Suprapubic skin (tissue), 4 donors: Measurements from ENCODE around the gene SLC8B1. TPM values are rescaled to one million over a fixed set of nuclear protein-coding genes. Genes with fewer than 3 reads are reported as not detected.
A peak's percentile ranks its signal among the peaks of the same experiment; 100 is the strongest.
"Not testable (repeated sequence)": the region's sequence is repeated elsewhere in the genome, so short reads cannot be mapped to it uniquely, and the experiment has no call there.

ENCODE experiments used
- DNase-seq, 2 donors: peaks; one replicate each; pipeline ENCODE4 v3.0.0-alpha.2; 2019; ENCODE audit warnings: low spot score in 2 of 2
- H3K27ac ChIP-seq: fragments of 200-600 bp; sonication (generic); one replicate; pipeline ENCODE4 v1.5.1; 2019
- H3K27me3 ChIP-seq: fragments of 200-600 bp; sonication (generic); one replicate; pipeline ENCODE4 v1.5.1; 2019
- H3K36me3 ChIP-seq: fragments of 200-600 bp; sonication (generic); one replicate; pipeline ENCODE4 v1.5.1; 2019
- H3K4me1 ChIP-seq: fragments of 200-600 bp; sonication (generic); one replicate; pipeline ENCODE4 v1.5.1; 2019
- H3K4me3 ChIP-seq: fragments of 200-600 bp; sonication (generic); one replicate; pipeline ENCODE4 v1.5.1; 2019; ENCODE audit warnings: mild to moderate bottlenecking
- H3K9me3 ChIP-seq: fragments of 200-600 bp; sonication (generic); one replicate; pipeline ENCODE4 v1.5.1; 2019
- EP300 ChIP-seq: sonication (generic); formaldehyde crosslinking; IDR thresholded peaks from one replicate; pipeline ENCODE4 v1.6.1; 2017; ENCODE audit warnings: antibody characterized with exemption
- POLR2A ChIP-seq, 2 donors: fragments of 450-650 bp; IDR thresholded peaks; one replicate each; pipeline ENCODE4 v1.6.1; 2017; ENCODE audit warnings: antibody characterized with exemption in 2 of 2, mild to moderate bottlenecking in 2 of 2, moderate library complexity in 2 of 2
- POLR2AphosphoS5 ChIP-seq, 3 donors: sonication (generic); formaldehyde crosslinking; IDR thresholded peaks; one replicate each; pipeline ENCODE4 v1.6.1; 2017; ENCODE audit warnings: antibody characterized with exemption in 3 of 3
- WGBS: methylation state at CpG from one replicate; pipeline ENCODE4 v1.1.5; 2018; 5-methylcytosine and 5-hydroxymethylcytosine counted together
- total RNA-seq, 4 donors: library from RNA; depleted of rRNA; stranded (reverse); fragments of >200 nt; gene quantifications; one replicate each; pipeline ENCODE4 v1.1.0, GENCODE V29; 2016
- TF ChIP-seq, protein P1 (sequence below), 2 donors: fragments of 200-600 bp in 1 of 2; fragments of 450-650 bp in 1 of 2; sonication (generic) in 1 of 2; IDR thresholded peaks; one replicate each; pipeline ENCODE4 v1.5.1; 2016 to 2019; ENCODE audit warnings: antibody characterized with exemption in 2 of 2, mild to moderate bottlenecking in 1 of 2, moderate library complexity in 1 of 2

Gene SLC8B1
- total RNA-seq, 4 donors from 2014 or later = 29.1 to 70.2 (median 34.9) TPM

DNA sequence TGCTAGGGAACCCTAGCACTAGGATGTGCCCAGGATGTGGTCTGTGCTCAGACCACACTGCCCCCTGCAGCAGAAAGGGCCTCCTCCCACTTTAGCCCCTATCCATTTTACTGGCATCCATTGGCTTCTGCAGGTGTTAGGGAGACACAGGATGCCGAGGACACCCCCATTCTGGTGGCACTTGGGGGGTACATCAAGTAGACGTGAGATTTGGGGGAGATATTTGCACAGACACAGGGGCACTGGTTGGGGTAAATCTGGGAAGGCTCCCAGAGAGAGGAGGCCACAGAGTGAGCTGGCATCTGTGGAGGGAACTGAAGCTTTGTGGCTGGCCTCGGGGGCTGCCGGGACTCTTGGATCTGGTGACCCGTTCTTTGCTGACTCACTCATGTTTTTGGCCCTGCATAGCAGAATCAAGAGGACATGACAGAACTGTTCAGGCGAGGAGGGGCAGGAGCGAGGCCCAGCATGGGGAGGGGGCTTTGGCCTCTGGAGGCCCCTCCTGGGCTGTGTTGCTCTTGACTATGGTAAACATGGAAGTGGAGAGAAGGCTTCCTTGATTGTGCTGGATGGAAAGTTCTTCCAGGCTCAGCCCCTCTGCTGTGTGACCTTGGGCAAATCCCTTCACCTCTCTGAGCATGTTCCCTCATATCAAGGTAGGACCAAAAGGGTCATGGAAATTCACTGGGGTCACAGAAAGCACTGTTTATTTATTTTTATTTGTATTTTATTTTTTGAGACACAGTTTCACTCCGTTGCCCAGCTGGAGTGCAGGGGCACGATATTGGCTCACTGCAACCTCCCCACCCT lies 25.2 kb upstream of the SLC8B1 start:
- no peak for DNase-seq
- TF ChIP-seq POLR2AphosphoS5 (IDR thresholded peaks at IDR 0.05) (no peak), EP300 (no peak), POLR2A (IDR thresholded peaks at IDR 0.05) (no peak)
- TF ChIP-seq, protein P1, sequence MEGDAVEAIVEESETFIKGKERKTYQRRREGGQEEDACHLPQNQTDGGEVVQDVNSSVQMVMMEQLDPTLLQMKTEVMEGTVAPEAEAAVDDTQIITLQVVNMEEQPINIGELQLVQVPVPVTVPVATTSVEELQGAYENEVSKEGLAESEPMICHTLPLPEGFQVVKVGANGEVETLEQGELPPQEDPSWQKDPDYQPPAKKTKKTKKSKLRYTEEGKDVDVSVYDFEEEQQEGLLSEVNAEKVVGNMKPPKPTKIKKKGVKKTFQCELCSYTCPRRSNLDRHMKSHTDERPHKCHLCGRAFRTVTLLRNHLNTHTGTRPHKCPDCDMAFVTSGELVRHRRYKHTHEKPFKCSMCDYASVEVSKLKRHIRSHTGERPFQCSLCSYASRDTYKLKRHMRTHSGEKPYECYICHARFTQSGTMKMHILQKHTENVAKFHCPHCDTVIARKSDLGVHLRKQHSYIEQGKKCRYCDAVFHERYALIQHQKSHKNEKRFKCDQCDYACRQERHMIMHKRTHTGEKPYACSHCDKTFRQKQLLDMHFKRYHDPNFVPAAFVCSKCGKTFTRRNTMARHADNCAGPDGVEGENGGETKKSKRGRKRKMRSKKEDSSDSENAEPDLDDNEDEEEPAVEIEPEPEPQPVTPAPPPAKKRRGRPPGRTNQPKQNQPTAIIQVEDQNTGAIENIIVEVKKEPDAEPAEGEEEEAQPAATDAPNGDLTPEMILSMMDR (IDR thresholded peaks at IDR 0.05) = no peak
- Histone ChIP-seq H3K36me3 (peaks cover 4% of the 10 kb centered on the region), H3K4me3 (peak overlapping the region; percentile 56), H3K27ac (peak overlapping the region; percentile 70), H3K4me1 (peaks cover 38% of the 10 kb centered on the region), H3K27me3 (no peaks in the 10 kb centered on the region), H3K9me3 (no peaks in the 10 kb centered on the region)
- WGBS = 61% methylated on average over 9 of the region's 9 CpGs

DNA sequence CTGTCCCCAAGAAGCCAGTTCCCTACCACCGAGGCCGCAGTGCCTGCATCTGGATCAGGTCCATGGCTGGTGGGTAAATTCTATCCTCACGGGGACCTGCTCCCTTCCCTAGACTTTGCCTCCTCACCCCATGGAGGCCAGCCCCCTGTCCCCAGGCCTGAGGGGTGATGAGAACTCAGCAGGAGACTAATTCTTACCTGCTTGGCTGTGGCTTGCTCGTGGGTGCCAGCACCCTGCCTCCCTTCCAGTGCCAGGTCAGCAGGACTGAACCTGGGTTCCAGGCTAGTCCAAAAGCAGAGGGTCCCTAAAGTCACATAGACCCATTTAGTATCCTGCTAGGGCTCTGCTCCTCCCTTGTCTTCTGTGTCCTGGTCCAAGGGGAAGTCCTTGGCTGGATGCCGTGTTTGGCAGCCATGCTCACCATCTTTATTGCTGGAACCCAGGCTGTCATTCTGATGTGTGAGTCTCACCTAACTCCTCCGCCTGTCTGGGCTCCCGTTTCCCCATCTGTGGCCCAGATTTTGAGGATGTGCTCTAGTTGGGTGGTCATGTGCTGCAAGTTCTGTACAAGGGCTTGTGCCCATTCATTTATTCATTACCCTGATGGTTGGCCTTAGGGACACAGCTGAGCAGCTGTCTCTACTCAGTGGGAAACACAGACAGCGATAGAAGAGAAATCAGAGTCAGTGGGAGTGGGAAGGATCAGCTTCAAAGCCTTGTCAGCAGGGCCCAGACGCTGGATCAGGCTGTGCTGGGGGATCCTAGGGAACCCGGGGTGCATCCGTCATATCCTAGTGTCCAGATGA lies 24.4 kb upstream of the SLC8B1 start:
- peak overlapping the region; percentile 56 for H3K4me3 ChIP-seq
- no peaks in the 10 kb centered on the region for H3K9me3 ChIP-seq
- H3K36me3 ChIP-seq = peaks cover under 1% of the 10 kb centered on the region
- TF ChIP-seq POLR2A (IDR thresholded peaks at IDR 0.05) (no peak), EP300 (no peak), POLR2AphosphoS5 (IDR thresholded peaks at IDR 0.05) (no peak)
- TF ChIP-seq, protein P1 (IDR thresholded peaks at IDR 0.05) = no peak
- peak in 1 of 2 donors; percentile 75 for DNase-seq
- H3K27ac ChIP-seq = peak overlapping the region; percentile 70
- no peaks in the 10 kb centered on the region for H3K27me3 ChIP-seq
- WGBS = 33% methylated on average over 8 of the region's 11 CpGs
- H3K4me1 ChIP-seq = peaks cover 38% of the 10 kb centered on the region

DNA sequence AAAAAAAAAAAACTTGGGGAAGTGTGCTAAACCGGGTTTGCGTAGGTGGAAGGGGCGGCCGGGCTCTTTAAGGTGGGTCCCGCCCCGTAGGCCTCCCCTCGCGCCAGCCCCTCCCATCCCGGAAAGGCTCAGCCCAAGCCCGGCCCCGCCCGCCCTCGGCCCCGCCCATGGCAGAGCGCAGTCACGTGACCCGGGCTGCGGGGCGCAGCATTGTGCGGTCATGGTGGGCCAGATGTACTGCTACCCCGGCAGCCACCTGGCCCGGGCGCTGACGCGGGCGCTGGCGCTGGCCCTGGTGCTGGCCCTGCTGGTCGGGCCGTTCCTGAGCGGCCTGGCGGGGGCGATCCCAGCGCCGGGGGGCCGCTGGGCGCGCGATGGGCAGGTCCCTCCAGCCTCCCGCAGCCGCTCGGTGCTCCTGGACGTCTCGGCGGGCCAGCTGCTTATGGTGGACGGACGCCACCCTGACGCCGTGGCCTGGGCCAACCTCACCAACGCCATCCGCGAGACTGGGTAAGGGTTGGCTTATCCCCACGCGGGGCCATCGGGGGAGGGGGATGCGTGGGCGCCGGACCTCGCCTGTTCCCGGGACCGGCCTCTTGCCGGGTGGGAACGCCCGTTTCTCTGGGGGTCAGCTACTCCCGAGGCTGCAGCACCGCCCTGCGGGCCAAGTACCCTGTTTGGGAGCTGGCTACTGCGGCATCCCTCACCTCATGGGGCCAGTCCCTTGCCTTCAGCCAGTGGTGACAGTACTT lies 23.6 kb upstream of the SLC8B1 start, which contains the start of gene PLBD2:
Gene PLBD2 (plus strand): TSS at position 207 of the 752 bp plus-strand sequence. CDS start 14 bp downstream, at position 221.
- TF ChIP-seq, protein P1 (IDR thresholded peaks at IDR 0.05) = no peak
- TF ChIP-seq EP300 (no peak), POLR2A (IDR thresholded peaks at IDR 0.05) (peak in 1 of 2 donors; percentile 13), POLR2AphosphoS5 (IDR thresholded peaks at IDR 0.05) (no peak)
- 2% methylated on average over 6 of the region's 67 CpGs for WGBS
- peak within 1 kb of the TSS; percentile 56 for H3K4me3 ChIP-seq
- H3K36me3 ChIP-seq = no peaks in the 10 kb centered on the region
- DNase-seq = peak; percentile 95 to 97
- H3K27me3 ChIP-seq = no peaks in the 10 kb centered on the region
- H3K4me1 ChIP-seq = peaks cover 38% of the 10 kb centered on the region
- H3K27ac ChIP-seq = peak within 1 kb of the TSS; percentile 70
- no peaks in the 10 kb centered on the region for H3K9me3 ChIP-seq

DNA sequence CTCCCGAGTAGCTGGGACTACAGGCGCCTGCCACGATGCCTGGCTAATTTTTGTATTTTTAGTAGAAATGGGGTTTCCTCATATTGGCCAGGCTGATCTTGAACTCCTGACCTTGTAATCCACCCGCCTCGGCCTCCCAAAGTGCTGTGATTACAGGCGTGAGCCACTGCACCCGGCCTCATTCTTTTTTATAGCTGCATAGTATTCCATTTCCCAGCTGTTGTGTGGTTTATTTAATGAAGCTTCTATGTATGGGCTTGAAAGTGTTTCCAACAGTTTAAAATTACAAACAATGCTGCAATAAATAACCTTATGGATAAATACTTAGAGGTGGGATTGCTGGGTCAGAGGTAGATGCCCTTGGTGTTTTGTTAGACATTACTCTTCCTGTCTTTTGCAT lies 19.3 kb upstream of the SLC8B1 start:
- H3K9me3 ChIP-seq, H3K36me3 ChIP-seq, H3K4me3 ChIP-seq, H3K27ac ChIP-seq, H3K27me3 ChIP-seq, DNase-seq: not testable (repeated sequence)
- WGBS = 94% methylated on average over 7 of the region's 7 CpGs
- peaks cover 10% of the 10 kb centered on the region for H3K4me1 ChIP-seq

DNA sequence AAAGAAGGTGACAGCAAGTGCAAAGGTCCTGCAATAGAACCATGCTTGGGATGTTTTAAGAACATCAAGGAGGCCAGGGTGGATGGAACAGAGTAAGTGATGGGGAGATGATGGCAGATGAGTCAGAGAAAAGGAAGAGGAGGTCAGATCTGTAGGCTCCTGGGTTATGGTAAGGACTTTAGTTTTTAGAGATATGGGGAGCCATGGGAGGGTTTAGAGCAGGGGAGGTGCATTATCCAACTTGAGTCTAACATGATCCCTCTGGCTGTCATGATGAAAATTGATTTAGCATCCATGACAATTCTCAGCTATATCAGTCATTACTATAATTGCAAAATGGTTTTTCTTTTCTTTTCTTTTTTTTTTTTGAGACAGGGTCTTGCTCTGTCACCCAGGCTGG lies 16.2 kb upstream of the SLC8B1 start:
- TF ChIP-seq POLR2AphosphoS5 (IDR thresholded peaks at IDR 0.05) = no peak
- TF ChIP-seq, protein P1 (IDR thresholded peaks at IDR 0.05) = no peak
- TF ChIP-seq POLR2A (IDR thresholded peaks at IDR 0.05) = no peak
- no peak for TF ChIP-seq EP300

More for the DNA sequence above, 16.2 kb upstream of the SLC8B1 start:
- Histone ChIP-seq H3K27me3 (no peaks in the 10 kb centered on the region), H3K36me3 (no peaks in the 10 kb centered on the region), H3K4me1 (no peaks in the 10 kb centered on the region), H3K4me3 (no peak overlapping the region), H3K27ac (no peak overlapping the region), H3K9me3 (no peaks in the 10 kb centered on the region)
- no peak for DNase-seq
